Erythroblast (primary cell): Measurements from ENCODE around the gene UCK2.

Source experiments
- GATA1 ChIP-seq: IDR thresholded peaks from 2 replicates; pipeline ENCODE4 v1.6.1; 2011; ENCODE audit warnings: low read depth, mild to moderate bottlenecking, control low read depth, low read length, moderate library complexity
- POLR2A ChIP-seq: IDR thresholded peaks from 2 replicates; pipeline ENCODE4 v1.6.1; 2011; ENCODE audit warnings: mild to moderate bottlenecking, low read length

DNA sequence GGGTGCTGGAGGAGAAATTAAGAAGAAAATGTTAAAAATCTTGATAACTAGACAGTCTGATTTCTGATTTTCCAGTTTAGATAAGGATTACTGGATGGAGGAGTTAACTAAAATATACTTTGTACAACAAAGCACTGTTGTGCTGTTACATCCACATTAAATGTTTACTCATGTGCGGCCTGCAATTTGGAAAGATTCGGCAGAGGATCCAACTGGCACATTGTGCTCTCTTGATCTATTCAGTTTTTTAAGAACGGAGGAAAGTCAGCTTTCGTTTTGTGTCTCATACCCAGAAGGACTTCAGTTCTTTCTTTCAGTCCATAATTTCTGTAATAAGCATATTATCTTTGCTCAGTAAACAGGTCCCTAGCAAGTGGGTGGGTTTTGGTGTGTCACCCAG lies 52.5 kb downstream of the UCK2 start:
- TF ChIP-seq POLR2A (no peak), GATA1 (no peak)
